Measurements from ENCODE around the gene CNN2. TPM values are rescaled to one million over a fixed set of nuclear protein-coding genes. Genes with fewer than 3 reads are reported as not detected.

The CNN2 gene
- total RNA-seq, 4 donors from 2014 or later, result 39.2 to 57.6 (median 48.2) TPM

GRCh38 chr19:1039646-1040475, 13.5 kb downstream of the CNN2 start, which contains the start of gene ABCA7:
Gene ABCA7 (plus strand): TSS chr19:1040107. CDS start chr19:1041362, 1,255 bp downstream.
- H3K9me3 ChIP-seq, result no peaks in the 10 kb centered on the region
- H3K4me3 ChIP-seq, result peak within 1 kb of the TSS; percentile 23 to 55 (median 42)
- H3K36me3 ChIP-seq, result peaks cover 0 to 8% (median 4%) of the 10 kb centered on the region in 4 donors
- H3K4me1 ChIP-seq, result peaks cover 29 to 55% (median 34%) of the 10 kb centered on the region in 4 donors
- intact Hi-C loops (cut with DNase I; ENCODE audit: low total_unique reads), result no loop called here
- in situ Hi-C loops (cut with MboI; ENCODE audit: low pct_ligation_motif_present in 1 of 4, low pct_unique_long_range_greater_than_20kb in 1 of 4, low sequenced_read_pairs in 3 of 4), result no loop called here
- H3K27me3 ChIP-seq, result no peaks in the 10 kb centered on the region
- WGBS, 2 donors (ENCODE audit: low coverage in 1 of 2), result 2% methylated on average over 56 of the region's 56 CpGs; no CpG with 5 or more reads in 1 of the 2 donors
- peak within 1 kb of the TSS; percentile 72 to 81 (median 78) for H3K27ac ChIP-seq
- peak; percentile 81 for TF ChIP-seq POLR2A (IDR thresholded peaks at IDR 0.05)
- no peak for TF ChIP-seq EP300 (IDR thresholded peaks at IDR 0.05; ENCODE audit: low read depth)
- peak; percentile 90 to 96 (median 90) for TF ChIP-seq POLR2AphosphoS5 (IDR thresholded peaks at IDR 0.05)
- TF ChIP-seq CTCF (IDR thresholded peaks at IDR 0.05), result no peak
- DNase-seq, result peak; percentile 99

GRCh38 chr19:1040476-1041271, 14.3 kb downstream of the CNN2 start:
- peak overlapping the region; percentile 23 to 55 (median 42) for H3K4me3 ChIP-seq
- peak; percentile 94 for DNase-seq
- intact Hi-C loops (cut with DNase I; ENCODE audit: low total_unique reads), result no loop called here
- peak overlapping the region; percentile 72 to 81 (median 78) for H3K27ac ChIP-seq
- no peaks in the 10 kb centered on the region for H3K9me3 ChIP-seq
- H3K27me3 ChIP-seq, result no peaks in the 10 kb centered on the region
- H3K36me3 ChIP-seq, result peaks cover 0 to 8% (median 2%) of the 10 kb centered on the region in 4 donors
- 1% methylated on average over 27 of the region's 27 CpGs; no CpG with 5 or more reads in 1 of the 2 donors for WGBS, 2 donors (ENCODE audit: low coverage in 1 of 2)
- TF ChIP-seq POLR2AphosphoS5 (IDR thresholded peaks at IDR 0.05) (no peak), CTCF (IDR thresholded peaks at IDR 0.05) (no peak), EP300 (IDR thresholded peaks at IDR 0.05; ENCODE audit: low read depth) (no peak), POLR2A (IDR thresholded peaks at IDR 0.05) (no peak)
- H3K4me1 ChIP-seq, result peaks cover 29 to 55% (median 34%) of the 10 kb centered on the region in 4 donors
- in situ Hi-C loops (cut with MboI; ENCODE audit: low pct_ligation_motif_present in 1 of 4, low pct_unique_long_range_greater_than_20kb in 1 of 4, low sequenced_read_pairs in 3 of 4), result no loop called here

- intact Hi-C loops (cut with DNase I; ENCODE audit: low total_unique reads), result no loop called here
- WGBS, 2 donors (ENCODE audit: low coverage in 1 of 2), result 4 to 15% methylated on average over 5 to 25 of the region's 26 CpGs
These were observed 14.9 kb downstream of the CNN2 start for GRCh38 chr19:1041272-1041834.

More at GRCh38 chr19:1041272-1041834, 14.9 kb downstream of the CNN2 start:
- Histone ChIP-seq H3K4me3 (peak overlapping the region in 3 of 4 donors; percentile 33 to 55 (median 52)), H3K36me3 (peaks cover 0 to 2% (median 0%) of the 10 kb centered on the region in 4 donors), H3K4me1 (peaks cover 29 to 55% (median 34%) of the 10 kb centered on the region in 4 donors), H3K27me3 (no peaks in the 10 kb centered on the region), H3K27ac (peak overlapping the region; percentile 72 to 81 (median 78)), H3K9me3 (no peaks in the 10 kb centered on the region)
- no peak for DNase-seq
- in situ Hi-C loops (cut with MboI; ENCODE audit: low pct_ligation_motif_present in 1 of 4, low pct_unique_long_range_greater_than_20kb in 1 of 4, low sequenced_read_pairs in 3 of 4), result no loop called here
- TF ChIP-seq CTCF (IDR thresholded peaks at IDR 0.05) (no peak), POLR2AphosphoS5 (IDR thresholded peaks at IDR 0.05) (no peak), EP300 (IDR thresholded peaks at IDR 0.05; ENCODE audit: low read depth) (no peak), POLR2A (IDR thresholded peaks at IDR 0.05) (no peak)

Data from transverse colon (tissue), 4 donors.